Body of pancreas (tissue), 4 donors: ENCODE measurements around the gene TMTC4.

Experiments used
- CTCF ChIP-seq, 7 experiments: fragments of 450-650 bp in 4 of 7; fragments of 200-600 bp in 3 of 7; sonication (generic) in 3 of 7; IDR thresholded peaks; one replicate each; pipeline ENCODE4 v1.5.1; 2016 to 2019; ENCODE audit warnings: antibody characterized with exemption in 7 of 7
- POLR2A ChIP-seq, 3 donors: fragments of 450-650 bp; IDR thresholded peaks; one replicate each; pipeline ENCODE4 v1.6.1; 2016; ENCODE audit warnings: antibody characterized with exemption in 3 of 3, mild to moderate bottlenecking in 2 of 3

- TF ChIP-seq CTCF (IDR thresholded peaks at IDR 0.05) (no peak), POLR2A (IDR thresholded peaks at IDR 0.05) (no peak)
Observed at GRCh38 chr13:100627120-100627519, 47.5 kb downstream of the TMTC4 start.
